BE2C (cell line): ENCODE measurements around the gene RFT1.

Experiments
- DNase-seq: peaks from one replicate; pipeline ENCODE4 v3.0.0-alpha.2; 2020
- H3K27me3 ChIP-seq: fragments of 250-450 bp; sonication (Bioruptor Pico); 2 replicates; pipeline ENCODE4 v1.5.1; 2020; ENCODE audit warnings: mild to moderate bottlenecking
- H3K36me3 ChIP-seq: fragments of 250-450 bp; sonication (Bioruptor Pico); 2 replicates; pipeline ENCODE4 v1.5.1; 2020; ENCODE audit warnings: mild to moderate bottlenecking
- H3K4me1 ChIP-seq: fragments of 250-450 bp; sonication (Bioruptor Pico); 2 replicates; pipeline ENCODE4 v1.5.1; 2020
- H3K4me3 ChIP-seq: 2 replicates; pipeline ENCODE4 v1.5.1; 2011; ENCODE audit warnings: low read depth, low read length
- H3K9me3 ChIP-seq: fragments of 250-450 bp; sonication (Bioruptor Pico); 2 replicates; pipeline ENCODE4 v1.5.1; 2020
- TF ChIP-seq, protein P1 (sequence below): IDR thresholded peaks from 2 replicates; pipeline ENCODE4 v1.5.1; 2012; ENCODE audit warnings: mild to moderate bottlenecking, low read depth, low read length

Gene RFT1

DNA sequence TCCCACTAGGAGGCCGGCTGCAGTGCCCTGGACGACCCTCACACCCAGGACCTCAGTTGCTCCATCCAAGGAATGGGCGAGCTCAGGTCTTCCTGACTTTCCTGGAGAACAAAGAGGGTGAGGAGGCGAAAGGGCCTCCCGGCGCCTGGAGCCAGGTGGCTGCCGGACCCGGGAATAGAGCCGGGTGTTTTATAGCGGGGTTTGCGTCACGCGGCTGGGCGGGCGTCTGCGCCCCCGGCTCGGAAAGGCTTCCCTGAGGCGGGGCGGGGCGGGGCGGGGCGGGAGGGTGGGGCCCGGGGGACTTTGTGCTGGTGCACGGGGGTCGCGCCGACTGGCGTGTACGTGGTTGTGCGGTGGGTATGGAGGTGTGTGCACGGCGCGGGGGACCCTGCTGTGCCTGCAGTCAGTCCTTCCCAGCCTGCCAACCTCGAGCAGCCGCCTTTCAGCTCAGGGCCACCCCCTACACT, 26.2 kb upstream of the RFT1 start:
- Histone ChIP-seq H3K9me3 (no peaks in the 10 kb centered on the region), H3K36me3 (no peaks in the 10 kb centered on the region), H3K27me3 (no peaks in the 10 kb centered on the region), H3K4me3 (no peak overlapping the region), H3K4me1 (no peaks in the 10 kb centered on the region)
- TF ChIP-seq, protein P1, sequence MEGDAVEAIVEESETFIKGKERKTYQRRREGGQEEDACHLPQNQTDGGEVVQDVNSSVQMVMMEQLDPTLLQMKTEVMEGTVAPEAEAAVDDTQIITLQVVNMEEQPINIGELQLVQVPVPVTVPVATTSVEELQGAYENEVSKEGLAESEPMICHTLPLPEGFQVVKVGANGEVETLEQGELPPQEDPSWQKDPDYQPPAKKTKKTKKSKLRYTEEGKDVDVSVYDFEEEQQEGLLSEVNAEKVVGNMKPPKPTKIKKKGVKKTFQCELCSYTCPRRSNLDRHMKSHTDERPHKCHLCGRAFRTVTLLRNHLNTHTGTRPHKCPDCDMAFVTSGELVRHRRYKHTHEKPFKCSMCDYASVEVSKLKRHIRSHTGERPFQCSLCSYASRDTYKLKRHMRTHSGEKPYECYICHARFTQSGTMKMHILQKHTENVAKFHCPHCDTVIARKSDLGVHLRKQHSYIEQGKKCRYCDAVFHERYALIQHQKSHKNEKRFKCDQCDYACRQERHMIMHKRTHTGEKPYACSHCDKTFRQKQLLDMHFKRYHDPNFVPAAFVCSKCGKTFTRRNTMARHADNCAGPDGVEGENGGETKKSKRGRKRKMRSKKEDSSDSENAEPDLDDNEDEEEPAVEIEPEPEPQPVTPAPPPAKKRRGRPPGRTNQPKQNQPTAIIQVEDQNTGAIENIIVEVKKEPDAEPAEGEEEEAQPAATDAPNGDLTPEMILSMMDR, result no peak
- DNase-seq, result no peak

DNA sequence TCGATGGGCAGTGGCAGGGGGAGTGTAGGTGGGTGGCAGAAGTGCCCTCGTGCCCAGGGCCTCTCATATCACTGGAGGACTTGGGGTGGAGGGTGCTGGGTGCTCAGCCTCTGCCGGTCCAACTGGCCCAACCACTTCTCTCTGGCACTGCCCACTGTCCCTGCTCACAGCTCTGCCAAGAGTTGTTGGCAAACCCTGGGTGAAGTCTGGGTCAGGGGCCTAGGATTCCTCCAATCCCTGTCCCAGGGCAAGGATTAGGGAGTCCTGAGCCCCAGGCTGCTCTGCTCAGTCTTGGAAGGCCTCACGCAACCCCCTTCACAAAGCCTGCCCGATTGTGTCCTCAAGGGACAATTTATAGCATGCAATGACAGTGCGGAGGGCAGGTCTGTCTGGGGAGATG, 25.5 kb upstream of the RFT1 start:
- TF ChIP-seq, protein P1, result no peak
- Histone ChIP-seq H3K4me3 (no peak overlapping the region), H3K9me3 (no peaks in the 10 kb centered on the region), H3K36me3 (no peaks in the 10 kb centered on the region), H3K27me3 (no peaks in the 10 kb centered on the region), H3K4me1 (no peaks in the 10 kb centered on the region)
- DNase-seq, result no peak

DNA sequence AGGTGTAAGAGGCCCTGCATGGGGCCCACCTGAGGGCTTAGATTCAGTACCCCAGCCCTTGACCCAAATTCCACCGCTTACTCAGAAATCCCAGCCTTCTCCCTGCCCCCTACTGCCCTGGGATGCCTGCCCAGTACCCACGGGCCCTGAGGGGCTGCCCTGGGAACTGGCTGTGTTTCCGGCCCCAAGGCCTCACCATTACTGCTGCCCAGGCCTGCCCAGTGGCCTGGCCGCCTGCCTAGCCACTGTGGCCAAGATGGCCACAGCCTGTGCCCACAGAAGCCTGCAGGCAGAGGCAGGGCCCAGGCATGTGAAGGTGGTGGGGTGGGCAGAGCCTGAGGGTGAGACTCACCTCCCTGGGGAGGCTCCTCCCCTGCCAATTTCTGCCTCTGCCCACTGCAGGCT, 24.6 kb upstream of the RFT1 start:
- no peak overlapping the region for H3K4me3 ChIP-seq
- TF ChIP-seq, protein P1, result no peak
- no peak for DNase-seq
- no peaks in the 10 kb centered on the region for H3K36me3 ChIP-seq
- H3K9me3 ChIP-seq, result no peaks in the 10 kb centered on the region
- no peaks in the 10 kb centered on the region for H3K27me3 ChIP-seq
- no peaks in the 10 kb centered on the region for H3K4me1 ChIP-seq

DNA sequence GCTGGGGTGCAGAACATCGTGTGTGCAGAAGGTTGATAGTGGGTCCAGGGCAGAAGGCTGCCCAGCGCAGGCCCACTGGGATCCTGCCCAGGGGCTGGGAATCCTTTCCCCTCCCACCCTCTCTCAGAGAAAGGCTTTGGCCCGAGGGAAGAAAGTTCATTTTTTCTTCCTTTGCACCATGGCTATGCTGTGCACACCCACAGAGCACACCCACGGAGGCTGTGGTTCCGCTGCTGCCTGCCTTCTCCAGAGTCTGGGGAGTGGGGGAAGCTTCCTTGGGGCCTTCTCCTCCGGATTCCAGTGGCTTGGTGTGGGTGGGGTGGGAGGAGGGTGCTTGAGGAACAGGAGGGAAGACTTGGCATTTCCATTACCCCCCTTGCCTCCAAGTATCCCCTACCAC, 23.7 kb upstream of the RFT1 start:
- Histone ChIP-seq H3K9me3 (no peaks in the 10 kb centered on the region), H3K27me3 (no peaks in the 10 kb centered on the region), H3K4me3 (no peak overlapping the region), H3K36me3 (no peaks in the 10 kb centered on the region), H3K4me1 (no peaks in the 10 kb centered on the region)
- TF ChIP-seq, protein P1, result no peak
- no peak for DNase-seq

DNA sequence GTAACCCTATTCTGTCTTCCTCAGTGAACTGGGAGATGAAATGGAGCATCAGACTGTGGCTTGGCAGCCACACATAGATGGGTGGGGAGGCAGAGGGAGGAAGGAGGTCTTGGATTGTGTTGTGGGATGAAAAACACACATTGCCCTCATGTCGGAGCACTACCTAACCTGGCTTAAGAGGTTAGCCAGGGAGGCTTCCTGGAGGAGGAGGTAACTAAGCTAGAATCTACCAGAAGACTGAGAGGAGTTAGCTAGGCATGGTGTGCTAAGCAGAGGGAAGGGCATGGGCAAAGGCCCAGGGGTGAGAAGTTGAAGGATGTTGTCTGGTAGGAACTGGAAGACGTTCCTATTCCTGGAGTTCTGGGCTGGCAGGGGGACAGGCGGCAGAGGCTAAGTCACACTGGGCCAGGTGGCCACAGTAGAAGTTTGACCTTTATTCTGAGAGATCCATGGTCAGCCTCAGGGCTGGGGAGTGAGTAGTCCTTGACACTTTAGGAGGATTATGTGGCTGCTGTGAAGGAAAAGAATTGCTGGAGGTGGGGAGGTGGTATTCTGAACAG, 23.1 kb upstream of the RFT1 start:
- Histone ChIP-seq H3K27me3 (no peaks in the 10 kb centered on the region), H3K4me3 (no peak overlapping the region), H3K36me3 (no peaks in the 10 kb centered on the region), H3K9me3 (no peaks in the 10 kb centered on the region), H3K4me1 (no peaks in the 10 kb centered on the region)
- TF ChIP-seq, protein P1, result no peak
- no peak for DNase-seq

DNA sequence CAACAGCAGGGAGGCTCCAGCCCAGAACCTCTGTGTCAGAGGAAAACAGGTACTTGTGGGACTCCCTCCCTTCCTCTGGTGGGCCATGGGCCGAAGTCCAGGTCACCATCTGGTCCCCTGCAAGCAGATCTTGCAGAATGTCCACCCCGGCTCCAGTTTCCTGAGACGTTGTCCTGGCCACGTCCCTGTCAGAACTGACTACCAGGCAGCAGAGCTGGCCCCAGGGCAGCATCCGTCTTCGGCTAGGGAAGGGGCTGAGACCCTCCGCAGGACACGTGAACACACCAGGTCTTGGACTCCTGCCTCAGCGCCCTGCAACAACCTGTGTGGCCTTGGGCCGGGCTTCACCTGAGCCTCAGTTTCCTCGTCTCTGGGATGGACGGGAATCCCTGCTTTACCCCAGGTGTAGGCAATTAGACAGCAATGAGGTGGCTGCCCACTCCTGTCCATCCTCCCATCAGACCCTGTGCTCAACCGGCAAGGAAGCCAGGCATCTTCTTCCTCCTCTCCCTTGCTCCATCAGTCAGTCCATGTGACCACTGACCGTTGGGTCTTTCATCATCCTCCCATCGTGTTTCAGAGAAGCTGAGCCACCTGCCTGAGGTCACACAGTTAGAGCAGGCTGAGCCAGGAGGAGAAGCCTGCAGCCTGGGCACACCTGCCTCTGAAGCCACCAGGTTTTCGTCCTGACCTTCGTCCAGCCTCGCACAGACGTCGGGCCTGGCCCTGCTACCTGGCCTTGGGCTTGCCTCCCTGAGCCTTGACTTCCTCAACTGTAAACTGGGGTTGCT, 21.8 kb upstream of the RFT1 start:
- no peaks in the 10 kb centered on the region for H3K36me3 ChIP-seq
- H3K4me1 ChIP-seq, result no peaks in the 10 kb centered on the region
- H3K9me3 ChIP-seq, result no peaks in the 10 kb centered on the region
- H3K27me3 ChIP-seq, result no peaks in the 10 kb centered on the region
- no peak overlapping the region for H3K4me3 ChIP-seq
- DNase-seq, result no peak
- TF ChIP-seq, protein P1, result no peak
